ENCODE measurements around the gene NR0B2.

NR0B2 gene

GRCh38 chr1:26956321-26956720, 42.5 kb upstream of the NR0B2 start:
- no peak for DNase-seq (ENCODE audit: extremely low spot score)
- POLR2A ChIA-PET = no interaction called here
- CTCF ChIA-PET = no interaction called here
- TF ChIP-seq, protein P1, sequence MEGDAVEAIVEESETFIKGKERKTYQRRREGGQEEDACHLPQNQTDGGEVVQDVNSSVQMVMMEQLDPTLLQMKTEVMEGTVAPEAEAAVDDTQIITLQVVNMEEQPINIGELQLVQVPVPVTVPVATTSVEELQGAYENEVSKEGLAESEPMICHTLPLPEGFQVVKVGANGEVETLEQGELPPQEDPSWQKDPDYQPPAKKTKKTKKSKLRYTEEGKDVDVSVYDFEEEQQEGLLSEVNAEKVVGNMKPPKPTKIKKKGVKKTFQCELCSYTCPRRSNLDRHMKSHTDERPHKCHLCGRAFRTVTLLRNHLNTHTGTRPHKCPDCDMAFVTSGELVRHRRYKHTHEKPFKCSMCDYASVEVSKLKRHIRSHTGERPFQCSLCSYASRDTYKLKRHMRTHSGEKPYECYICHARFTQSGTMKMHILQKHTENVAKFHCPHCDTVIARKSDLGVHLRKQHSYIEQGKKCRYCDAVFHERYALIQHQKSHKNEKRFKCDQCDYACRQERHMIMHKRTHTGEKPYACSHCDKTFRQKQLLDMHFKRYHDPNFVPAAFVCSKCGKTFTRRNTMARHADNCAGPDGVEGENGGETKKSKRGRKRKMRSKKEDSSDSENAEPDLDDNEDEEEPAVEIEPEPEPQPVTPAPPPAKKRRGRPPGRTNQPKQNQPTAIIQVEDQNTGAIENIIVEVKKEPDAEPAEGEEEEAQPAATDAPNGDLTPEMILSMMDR (IDR thresholded peaks at IDR 0.05; ENCODE audit: control extremely low read depth, extremely low read depth, low read depth, missing control alignments) = no peak

DNA sequence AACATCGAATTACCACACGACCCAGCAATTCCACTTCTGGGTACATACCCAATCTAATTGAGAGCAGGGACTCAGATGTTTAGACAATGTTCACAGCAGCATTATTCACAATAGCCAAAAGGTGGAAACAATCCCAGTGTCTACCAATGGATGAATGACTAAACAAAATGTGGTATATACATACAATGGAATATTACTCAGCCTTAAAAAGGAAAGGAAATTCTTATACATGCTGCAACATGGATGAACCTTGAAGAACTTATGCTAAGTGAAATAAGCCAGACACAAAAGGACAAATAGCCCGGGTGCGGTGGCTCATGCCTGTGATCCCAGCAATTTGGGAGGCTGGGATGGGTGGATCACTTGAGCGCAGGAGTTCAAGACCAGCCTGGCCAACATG, 39.6 kb upstream of the NR0B2 start:
- CTCF ChIA-PET = no interaction called here
- POLR2A ChIA-PET = no interaction called here

DNA sequence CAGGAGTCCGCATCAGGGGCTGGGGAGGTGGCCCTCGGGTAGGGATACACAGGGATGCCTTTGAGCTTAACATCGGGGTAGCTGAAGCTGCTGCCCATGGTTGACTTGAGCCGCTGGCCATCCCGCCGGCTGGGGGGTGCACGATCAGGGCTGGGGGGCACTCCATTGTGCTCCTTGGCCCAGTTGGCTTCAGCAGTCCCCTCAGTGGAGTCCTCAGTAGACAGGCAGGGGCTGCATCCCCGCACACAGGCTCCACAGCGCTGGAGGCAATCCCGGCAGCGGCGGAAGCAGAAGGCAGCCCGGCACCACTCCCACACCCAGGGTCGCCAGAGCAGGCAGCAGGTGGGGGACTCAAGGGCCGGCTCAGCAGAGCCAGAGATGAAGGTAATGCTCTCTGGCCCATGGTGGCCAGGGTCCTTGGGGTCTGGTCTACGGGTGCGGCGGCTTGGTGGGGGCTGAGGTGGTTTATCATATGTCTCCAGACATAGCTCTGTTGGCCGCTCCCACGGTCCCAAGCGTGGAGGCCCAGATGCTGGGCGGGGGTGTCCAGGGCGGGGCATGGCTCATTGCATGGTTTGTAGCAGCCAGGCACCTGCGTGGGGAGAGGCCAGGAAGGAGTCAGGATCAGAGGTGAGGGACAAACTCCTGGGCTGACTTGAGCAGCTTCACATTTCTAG, 38.2 kb upstream of the NR0B2 start:
- DNase-seq (ENCODE audit: extremely low spot score) = no peak
- ChIA-PET POLR2A (interaction anchor here (0.6 kb wide), 1 partner anchor 145 kb away, joined by 3 read pairs; no protein-coding TSS in a partner anchor), CTCF (interaction anchor here (0.7 kb wide), 1 partner anchor 34 kb away, joined by 3 read pairs; no protein-coding TSS in a partner anchor)
- TF ChIP-seq, protein P1 (IDR thresholded peaks at IDR 0.05; ENCODE audit: control extremely low read depth, extremely low read depth, low read depth, missing control alignments) = no peak

More for the DNA sequence above, 39.6 kb upstream of the NR0B2 start:
- no peak for DNase-seq (ENCODE audit: extremely low spot score)
- TF ChIP-seq, protein P1 (IDR thresholded peaks at IDR 0.05; ENCODE audit: control extremely low read depth, extremely low read depth, low read depth, missing control alignments) = no peak

GRCh38 chr1:26951216-26951615, 37.4 kb upstream of the NR0B2 start:
- CTCF ChIA-PET = interaction anchor here (0.7 to 1.1 kb wide), 2 partner anchors 33 to 151 kb away, joined by 3 read pairs; no protein-coding TSS in a partner anchor
- POLR2A ChIA-PET = no interaction called here
- TF ChIP-seq, protein P1 (IDR thresholded peaks at IDR 0.05; ENCODE audit: control extremely low read depth, extremely low read depth, low read depth, missing control alignments) = no peak
- no peak for DNase-seq (ENCODE audit: extremely low spot score)

GRCh38 chr1:26950602-26951001, 36.8 kb upstream of the NR0B2 start:
- CTCF ChIA-PET = interaction anchor here (1.1 kb wide), 1 partner anchor 152 kb away, joined by 3 read pairs; no protein-coding TSS in a partner anchor
- TF ChIP-seq, protein P1 (IDR thresholded peaks at IDR 0.05; ENCODE audit: control extremely low read depth, extremely low read depth, low read depth, missing control alignments) = no peak
- POLR2A ChIA-PET = interaction anchor here (0.6 kb wide), 1 partner anchor 527 kb away, joined by 4 read pairs; no protein-coding TSS in a partner anchor
- no peak for DNase-seq (ENCODE audit: extremely low spot score)

DNA sequence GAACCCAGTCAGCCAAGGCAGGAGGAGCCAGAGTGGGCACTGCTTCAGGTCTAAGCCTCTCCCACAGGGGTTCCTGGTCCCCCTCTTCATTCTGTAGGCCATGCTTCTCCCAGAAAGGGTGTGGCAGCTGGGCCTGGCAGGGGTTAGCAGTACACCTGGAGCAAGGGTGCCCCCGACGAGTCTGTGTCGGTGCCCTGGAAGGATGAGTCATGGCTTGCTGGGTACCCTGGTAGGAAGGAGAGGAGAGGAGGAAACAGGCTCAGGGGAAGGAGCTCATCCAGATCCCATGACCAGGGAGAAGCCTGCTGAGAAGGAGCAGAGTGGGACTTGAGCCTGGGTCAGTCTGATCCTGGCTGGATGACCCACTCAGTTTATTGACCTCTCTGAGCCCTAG, 36.1 kb upstream of the NR0B2 start:
- CTCF ChIA-PET = interaction anchor here (0.8 to 1.1 kb wide), 3 partner anchors 9 to 152 kb away, joined by 3 read pairs; no protein-coding TSS in a partner anchor
- TF ChIP-seq, protein P1 (IDR thresholded peaks at IDR 0.05; ENCODE audit: control extremely low read depth, extremely low read depth, low read depth, missing control alignments) = no peak
- DNase-seq (ENCODE audit: extremely low spot score) = no peak
- POLR2A ChIA-PET = interaction anchor here (0.6 kb wide), 1 partner anchor 526 kb away, joined by 4 read pairs; no protein-coding TSS in a partner anchor
